ENCODE measurements around the gene RGL3.
"Not testable (repeated sequence)": the region's sequence is repeated elsewhere in the genome, so short reads cannot be mapped to it uniquely, and the experiment has no call there.

The RGL3 gene

DNA sequence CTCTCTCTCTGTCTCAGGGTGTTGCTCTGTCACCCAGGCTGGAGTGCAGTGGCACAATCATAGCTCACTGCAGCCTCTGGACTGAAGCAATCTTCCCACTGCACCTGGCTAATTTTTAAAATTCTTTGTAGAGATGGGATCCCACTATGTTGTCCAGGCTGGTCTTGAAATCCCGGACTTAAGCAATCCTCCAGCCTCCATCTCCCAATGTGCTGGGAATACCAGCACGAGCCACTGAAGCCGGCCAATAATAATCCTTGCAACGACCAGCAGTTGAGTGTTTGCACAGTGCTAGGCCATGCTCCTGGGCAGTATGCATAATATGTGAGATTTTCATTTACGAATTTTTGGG, 34.4 kb downstream of the RGL3 start:
- in situ Hi-C loops (cut with HindIII; ENCODE audit: low sequenced_read_pairs) = no loop called here

- in situ Hi-C loops (cut with HindIII; ENCODE audit: low sequenced_read_pairs) = no loop called here
These were observed 35.4 kb downstream of the RGL3 start for GRCh38 chr19:11383706-11384048.

- in situ Hi-C loops (cut with HindIII; ENCODE audit: low sequenced_read_pairs) = no loop called here
These were observed 36.0 kb downstream of the RGL3 start for GRCh38 chr19:11382898-11383705.

- in situ Hi-C loops (cut with HindIII; ENCODE audit: low sequenced_read_pairs) = no loop called here
These were observed 38.2 kb downstream of the RGL3 start for GRCh38 chr19:11380653-11381537.

DNA sequence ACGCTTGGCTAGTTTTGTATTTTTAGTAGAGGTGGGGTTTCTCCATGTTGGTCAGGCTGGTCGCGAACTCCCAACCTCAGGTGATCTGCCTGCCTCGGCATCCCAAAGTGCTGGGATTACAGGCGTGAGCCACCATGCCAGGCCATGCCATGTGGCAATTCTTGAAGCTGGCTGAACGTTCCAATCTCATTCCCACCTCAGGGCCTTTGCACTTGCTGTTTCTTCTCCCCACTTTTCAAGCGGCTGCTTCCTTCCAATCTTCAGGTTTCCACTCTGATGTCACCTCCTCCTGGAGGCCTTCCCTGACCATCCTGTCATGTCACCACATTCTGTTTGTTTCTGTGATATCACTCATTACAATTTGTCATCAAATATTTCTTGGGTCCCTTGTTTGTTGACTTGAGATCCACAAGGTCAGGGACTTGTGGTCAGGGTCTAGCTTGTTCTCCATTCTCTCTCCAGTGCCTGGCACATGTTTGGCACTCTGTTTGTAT, 39.2 kb downstream of the RGL3 start:
- in situ Hi-C loops (cut with HindIII; ENCODE audit: low sequenced_read_pairs) = no loop called here

DNA sequence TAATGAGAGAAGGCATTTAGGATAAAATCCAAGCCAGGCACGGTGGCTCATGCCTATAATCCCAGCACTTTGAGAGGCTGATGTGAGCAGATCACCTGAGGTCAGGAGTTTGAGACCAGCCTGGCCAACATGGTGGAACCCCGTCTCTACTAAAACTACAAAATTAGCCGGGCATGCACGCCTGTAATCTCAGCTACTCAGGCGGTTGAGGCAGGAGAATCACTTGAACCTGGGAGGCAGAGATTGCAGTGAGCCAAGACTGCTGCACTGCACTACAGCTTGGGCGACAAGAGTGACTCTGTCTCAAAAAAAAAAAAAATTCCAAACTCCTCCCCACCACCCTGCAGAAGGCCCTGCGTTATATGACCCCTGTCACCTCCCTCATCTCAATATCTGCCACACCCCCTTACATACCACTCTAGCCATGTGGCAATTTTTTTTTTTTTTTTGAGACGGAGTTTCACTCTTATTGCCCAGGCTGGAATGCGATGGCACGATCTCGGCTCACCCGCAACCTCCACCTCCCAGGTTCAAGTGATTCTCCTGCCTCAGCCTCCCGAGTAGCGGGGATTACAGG, 39.8 kb downstream of the RGL3 start:
- in situ Hi-C loops (cut with HindIII; ENCODE audit: low sequenced_read_pairs) = not testable (repeated sequence)

- in situ Hi-C loops (cut with HindIII; ENCODE audit: low sequenced_read_pairs) = no loop called here
These were observed 40.6 kb downstream of the RGL3 start for GRCh38 chr19:11378319-11379189.

- in situ Hi-C loops (cut with HindIII; ENCODE audit: low sequenced_read_pairs) = no loop called here
These were observed 41.4 kb downstream of the RGL3 start for GRCh38 chr19:11377756-11378155.

GRCh38 chr19:11377237-11377636, 41.9 kb downstream of the RGL3 start:
- in situ Hi-C loops (cut with HindIII; ENCODE audit: low sequenced_read_pairs) = no loop called here

DNA sequence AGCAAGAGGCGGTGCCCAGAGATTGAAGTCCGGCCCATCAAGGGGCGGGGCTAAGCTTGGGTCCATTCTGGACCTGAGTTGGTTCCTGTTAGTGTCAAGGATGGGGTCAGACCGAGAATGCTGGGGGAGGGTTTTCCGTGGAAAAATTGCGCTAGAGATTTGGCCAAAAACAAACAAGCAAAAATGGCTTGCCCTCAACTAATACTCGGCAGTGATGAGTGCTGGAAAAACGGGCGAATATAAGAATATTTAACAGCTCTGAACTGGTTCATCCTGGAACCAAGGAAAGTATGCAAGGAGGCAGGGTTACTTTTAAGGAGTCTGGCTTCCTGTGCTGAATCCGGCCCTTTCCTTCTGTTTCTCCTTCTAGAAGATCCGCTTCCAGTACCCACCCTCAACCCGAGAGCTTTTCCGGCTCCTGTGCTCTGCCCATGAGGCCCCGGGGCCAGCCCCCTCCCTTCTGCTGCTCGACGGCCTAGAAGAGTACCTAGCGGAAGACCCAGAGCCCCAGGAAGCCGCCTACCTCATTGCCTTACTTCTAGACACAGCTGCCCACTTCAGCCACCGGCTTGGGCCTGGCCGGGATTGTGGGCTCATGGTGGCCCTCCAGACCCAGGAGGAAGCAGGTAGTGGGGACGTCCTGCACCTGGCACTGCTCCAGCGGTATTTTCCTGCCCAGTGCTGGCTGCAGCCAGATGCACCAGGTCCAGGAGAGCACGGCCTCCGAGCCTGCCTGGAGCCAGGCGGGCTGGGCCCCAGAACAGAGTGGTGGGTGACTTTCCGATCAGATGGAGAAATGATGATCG, 43.8 kb downstream of the RGL3 start:
- in situ Hi-C loops (cut with HindIII; ENCODE audit: low sequenced_read_pairs) = no loop called here

DNA sequence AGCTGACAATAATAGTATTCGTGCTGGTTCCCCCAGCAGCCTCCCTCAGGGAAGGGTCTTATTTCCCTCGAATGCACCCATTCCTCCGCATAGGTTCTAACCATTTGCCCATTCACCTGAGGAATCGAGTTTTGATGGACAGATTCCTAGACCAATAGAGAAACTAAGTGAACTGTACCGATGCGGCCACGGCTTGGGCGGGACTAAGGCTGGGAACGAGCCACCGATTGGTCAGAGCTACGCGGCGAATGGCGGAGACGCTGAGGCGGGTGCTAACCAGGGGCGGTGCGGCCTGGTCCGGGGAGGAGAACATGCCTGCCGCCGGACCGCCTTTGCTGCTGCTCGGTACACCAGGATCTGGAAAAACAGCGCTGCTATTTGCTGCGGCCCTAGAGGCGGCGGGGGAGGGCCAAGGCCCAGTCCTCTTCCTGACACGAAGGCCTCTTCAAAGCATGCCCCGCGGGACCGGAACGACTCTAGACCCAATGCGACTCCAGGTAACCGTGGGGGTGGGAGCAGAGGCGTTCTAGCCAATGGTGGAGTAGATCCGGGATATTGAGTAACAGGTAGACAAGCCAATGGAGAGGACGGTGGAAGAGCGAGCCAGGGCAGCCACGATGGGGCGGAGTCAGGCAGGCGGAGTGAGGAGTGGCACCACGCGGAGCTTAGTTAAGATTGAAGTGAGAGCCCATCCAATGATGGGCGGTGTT, 44.5 kb downstream of the RGL3 start, which contains the start of gene SWSAP1:
Gene SWSAP1 (plus strand): TSS at position 234 of the 710 bp plus-strand sequence. CDS start 15 bp downstream, at position 249.
- in situ Hi-C loops (cut with HindIII; ENCODE audit: low sequenced_read_pairs) = no loop called here

- in situ Hi-C loops (cut with HindIII; ENCODE audit: low sequenced_read_pairs) = no loop called here
These were observed 45.2 kb downstream of the RGL3 start for GRCh38 chr19:11373885-11374432.

DNA sequence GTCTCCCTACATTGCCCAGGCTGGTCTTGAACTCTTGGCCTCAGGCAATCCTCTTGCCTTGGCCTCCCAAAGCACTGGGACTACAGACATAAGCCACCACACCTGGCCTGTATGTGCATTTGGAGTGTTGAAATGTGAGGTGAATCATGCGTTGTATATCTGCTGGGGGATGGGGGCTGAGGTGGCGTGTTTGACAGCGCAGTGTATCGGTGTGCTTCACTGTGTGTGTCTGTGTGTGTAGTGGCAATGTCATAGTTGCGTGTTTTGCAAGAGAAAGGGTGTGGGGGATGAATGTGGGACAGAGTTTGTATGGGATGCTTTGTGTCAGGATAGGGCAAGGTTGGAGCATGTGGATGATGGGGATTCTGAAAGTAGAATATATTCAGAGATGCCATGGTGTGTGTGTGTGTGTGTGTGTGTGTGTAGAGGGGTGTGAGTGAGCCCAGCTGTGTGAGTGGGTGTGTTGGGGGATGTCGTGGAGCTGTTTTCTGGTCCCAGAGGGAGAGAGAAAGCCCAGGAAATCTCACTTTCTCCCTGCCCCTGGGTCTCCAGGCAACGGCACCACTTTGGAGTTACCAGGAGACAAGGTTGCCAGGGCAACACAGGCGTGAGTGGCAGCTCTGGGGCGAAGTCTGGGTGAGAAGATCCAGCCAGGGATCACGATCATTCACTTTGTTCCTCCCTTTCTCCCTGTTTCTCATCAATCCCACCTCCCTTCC, 45.8 kb downstream of the RGL3 start:
- in situ Hi-C loops (cut with HindIII; ENCODE audit: low sequenced_read_pairs) = no loop called here

- in situ Hi-C loops (cut with HindIII; ENCODE audit: low sequenced_read_pairs) = no loop called here
These were observed 48.4 kb downstream of the RGL3 start for GRCh38 chr19:11370744-11371143.

- in situ Hi-C loops (cut with HindIII; ENCODE audit: low sequenced_read_pairs) = no loop called here
These were observed 51.6 kb downstream of the RGL3 start for GRCh38 chr19:11367528-11367927.

- in situ Hi-C loops (cut with HindIII; ENCODE audit: low sequenced_read_pairs) = no loop called here
These were observed 53.5 kb downstream of the RGL3 start for GRCh38 chr19:11365557-11366117.

DNA sequence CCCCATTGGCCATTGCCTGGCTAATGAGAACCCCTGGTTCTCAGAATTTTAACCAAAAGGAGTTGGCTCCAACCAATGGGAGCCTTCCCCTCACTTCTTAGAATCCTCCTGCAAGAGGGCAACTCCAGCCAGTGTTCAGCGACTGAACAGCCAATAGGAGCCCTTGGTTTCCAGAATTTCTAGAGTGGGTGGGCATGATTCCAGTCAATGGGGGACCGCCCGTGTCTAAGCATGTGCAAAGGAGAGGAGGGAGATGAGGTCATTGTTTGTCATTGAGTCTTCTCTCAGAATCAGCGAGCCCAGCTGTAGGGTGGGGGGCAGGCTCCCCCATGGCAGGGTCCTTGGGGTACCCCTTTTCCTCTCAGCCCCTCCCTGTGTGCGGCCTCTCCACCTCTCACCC, 54.2 kb downstream of the RGL3 start:
- in situ Hi-C loops (cut with HindIII; ENCODE audit: low sequenced_read_pairs) = no loop called here
